HG03378 (cell line): ENCODE results near the gene CD70.
"Not testable (repeated sequence)": the region's sequence is repeated elsewhere in the genome, so short reads cannot be mapped to it uniquely, and the experiment has no call there.

ENCODE experiments used
- ATAC-seq: cut with Tn5 transposase; IDR thresholded peaks from one replicate; pipeline ENCODE4 v1.9.1; 2021; ENCODE audit warnings: mild to moderate bottlenecking, moderate library complexity; ENCODE audit not compliant: unreplicated experiment

The CD70 gene

DNA sequence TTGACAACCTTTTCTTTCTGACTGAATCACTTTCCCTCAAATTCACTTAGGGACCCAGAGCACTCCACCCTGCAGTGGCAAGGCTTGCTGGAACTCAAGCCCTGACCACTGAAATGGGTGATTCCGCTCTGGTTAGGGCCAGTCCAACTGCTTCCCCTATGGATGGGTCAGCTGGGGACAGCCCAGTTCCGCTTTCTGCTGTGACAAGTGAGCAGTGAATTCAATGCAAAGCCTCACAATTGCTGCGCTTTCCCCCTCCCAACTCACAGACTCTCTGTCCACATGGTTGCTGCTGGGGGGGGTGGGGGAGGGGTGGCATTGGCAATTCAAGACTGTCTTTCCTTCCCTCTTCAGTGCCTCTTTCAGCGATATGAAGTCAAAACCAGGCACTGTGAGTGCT lies 18.7 kb downstream of the CD70 start:
- no peak for ATAC-seq

DNA sequence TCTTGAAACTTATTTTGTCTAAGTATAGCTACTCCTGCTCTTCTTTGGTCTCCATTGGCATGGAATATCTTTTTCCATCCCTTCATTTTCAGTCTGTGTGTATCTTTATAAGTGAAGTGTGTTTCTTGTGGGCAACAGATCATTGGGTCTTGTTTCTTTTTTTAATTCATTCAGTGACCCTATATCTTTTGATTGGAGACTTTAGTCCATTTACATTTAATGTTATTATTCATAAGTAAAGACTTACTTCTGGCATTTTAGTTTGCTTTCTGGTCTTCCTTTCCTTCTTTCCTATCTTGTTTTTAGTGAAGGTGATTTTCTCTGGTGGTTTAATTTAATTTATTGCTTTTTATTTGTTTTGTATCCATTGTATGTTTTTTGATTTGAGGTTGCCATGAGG lies 19.8 kb downstream of the CD70 start:
- ATAC-seq = no peak

DNA sequence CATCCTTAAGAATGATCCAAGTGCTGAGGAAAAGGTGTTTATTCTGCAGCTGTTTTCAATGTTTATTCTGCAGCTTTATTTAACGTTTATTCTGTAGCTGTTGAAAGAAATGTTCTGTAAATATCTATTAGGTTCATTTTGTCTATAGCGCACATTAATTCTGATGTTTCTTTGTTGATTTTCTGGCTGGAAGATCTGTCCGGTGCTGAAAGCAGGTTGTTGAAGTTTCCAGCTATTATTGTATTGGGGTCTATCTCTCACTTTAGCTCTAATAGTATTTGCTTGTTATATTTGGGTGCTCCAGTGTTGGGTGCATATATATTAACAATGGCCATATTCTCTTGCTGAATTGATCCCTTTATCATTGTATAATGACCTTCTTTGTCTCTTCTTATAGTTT lies 20.2 kb downstream of the CD70 start:
- ATAC-seq = no peak

DNA sequence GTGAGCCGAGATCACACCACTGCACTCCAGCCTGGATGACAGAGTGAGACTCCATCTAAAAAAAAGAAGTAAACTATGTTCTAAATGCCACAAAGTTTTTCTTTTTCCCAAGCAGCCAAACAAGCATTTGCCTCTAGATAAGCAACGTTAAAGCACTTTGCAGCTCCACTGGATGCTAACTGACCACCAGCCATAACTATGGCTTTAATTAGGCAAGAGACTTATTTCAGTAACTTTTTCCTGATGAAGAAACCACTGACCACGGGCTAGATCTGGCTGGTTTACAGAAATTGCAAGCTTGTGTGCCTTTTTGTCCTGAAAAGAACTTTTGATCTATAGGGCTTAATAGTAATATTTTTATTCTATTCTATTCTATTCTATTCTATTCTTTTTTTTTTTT lies 22.1 kb downstream of the CD70 start:
- no peak for ATAC-seq

DNA sequence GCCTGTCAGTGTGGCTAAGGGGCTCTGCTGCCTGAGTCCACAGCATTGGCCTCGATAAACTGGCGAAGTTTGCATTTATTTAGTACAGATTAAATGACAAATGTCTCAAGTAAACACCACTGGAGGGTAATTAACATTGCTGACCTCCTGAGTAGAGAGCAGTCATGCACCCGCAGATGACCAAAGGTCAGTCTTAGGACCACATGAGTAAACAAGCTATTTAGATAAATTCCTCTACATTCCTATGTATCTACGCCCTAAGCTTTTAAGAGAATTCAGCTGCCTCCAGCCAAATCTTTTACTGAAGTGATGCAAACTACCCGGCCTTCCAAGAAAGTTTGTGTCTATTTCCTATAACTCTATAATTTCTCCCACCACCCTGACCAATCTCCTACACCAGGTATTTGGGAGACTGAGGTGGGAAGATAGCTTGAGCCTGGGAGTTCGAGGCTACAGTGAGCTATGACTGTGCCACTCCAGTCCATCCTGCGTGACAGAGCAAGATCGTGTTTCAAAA lies 22.9 kb downstream of the CD70 start:
- no peak for ATAC-seq

DNA sequence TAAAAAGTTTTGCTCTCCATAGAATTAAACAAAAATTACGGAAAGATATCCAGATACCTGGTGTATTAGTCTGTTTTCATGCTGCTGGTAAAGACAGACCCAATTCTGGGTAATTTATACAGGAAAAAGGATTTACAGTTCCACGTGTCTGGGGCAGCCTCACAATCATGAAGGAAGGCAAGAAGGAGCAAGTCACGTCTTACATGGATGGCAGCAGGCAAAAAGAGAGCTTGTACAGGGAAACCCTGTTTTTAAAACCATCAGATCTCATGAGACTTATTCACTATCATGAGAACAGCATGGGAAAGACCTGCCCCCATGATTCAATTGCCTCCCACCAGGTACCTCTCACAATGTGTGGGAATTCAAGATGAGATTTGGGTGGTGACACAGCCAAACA lies 24.2 kb downstream of the CD70 start:
- not testable (repeated sequence) for ATAC-seq

DNA sequence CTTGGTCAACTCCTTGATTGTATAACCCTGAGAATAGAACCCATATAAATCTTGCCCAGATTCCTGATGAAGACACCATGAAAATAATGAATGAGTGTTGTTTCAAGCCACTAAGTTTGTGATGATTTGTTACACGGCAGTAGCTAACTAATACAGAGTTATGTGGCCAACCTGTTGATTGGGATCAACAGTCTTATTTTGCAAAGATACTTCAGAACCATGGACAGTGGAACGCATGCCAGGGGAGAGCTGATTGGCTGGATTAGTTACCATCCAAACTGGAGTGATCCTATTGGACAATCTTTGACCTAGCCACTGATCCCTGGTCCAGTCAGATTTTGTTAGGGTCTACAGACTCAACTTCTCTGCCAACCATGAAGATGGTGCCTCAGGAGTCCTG lies 26.6 kb downstream of the CD70 start:
- no peak for ATAC-seq

DNA sequence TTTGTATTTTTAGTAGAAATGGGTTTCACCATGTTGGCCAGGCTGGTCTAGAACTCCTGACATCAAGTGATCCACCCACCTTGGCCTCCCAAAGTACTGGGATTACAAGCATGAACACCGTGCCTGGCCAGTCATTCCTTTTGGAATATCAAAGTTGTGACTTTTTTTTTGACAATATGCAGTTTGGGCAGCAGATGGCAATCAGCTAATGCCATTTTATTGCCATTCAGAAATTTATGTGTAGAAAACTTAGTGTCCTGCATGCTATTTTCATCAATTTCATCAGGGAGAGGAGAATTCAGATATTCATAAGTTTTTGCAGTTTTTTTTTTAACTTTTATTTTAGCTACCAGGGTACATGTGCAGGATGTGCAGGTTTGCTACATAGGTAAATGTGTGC lies 28.5 kb downstream of the CD70 start:
- ATAC-seq = not testable (repeated sequence)

DNA sequence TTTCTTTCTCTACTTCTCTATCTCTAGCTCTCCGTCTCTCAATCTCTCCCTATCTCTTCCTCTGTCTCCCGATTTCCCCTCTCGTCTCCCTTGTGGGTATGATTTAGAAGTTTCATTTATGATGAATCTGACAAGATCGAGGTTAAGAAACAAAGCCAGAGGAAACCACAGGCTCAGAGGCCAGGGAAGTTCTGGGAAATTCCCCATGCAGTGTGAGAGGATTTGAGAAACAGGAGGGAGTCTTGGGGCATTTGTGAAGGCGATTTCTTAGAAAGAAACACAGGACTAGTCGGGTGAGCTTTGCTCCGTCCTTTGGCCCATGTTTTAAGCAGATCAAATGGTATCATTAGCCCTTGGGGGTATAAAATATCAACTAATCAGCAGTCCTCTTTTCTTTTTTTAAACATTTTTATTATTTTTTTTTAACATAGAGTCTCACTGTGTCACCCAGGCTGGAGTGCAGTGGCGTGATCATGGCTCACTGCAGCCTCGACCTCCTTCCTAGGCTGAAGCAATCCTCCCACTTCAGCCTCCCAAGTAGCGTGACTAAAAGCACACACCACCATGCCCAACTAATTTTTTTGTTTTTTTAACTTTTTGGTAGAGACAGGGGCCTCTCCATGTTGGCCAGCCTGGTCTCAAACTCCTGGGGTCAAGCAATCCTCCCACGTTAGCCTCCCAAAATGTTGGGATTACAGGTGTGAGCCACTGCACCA lies 34.3 kb downstream of the CD70 start:
- ATAC-seq = no peak

DNA sequence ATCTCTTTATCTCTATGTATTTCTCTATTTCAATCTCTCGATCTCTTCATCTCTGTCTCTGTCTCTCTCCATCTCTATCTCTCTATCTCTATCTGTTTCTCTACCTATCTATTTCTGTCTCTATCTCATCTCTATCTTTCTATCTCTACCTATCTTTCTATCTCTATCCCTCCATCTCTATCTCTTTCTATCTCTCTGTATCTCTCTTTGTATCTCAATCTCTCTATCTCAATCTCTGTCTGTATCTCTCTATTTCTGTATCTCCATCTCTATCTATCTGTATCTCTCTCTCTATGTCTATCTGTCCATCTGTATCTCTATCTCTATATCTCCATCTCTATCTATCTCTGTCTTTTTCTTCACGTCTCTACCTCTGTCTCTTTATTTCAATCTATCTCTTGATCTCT lies 34.9 kb downstream of the CD70 start:
- no peak for ATAC-seq

DNA sequence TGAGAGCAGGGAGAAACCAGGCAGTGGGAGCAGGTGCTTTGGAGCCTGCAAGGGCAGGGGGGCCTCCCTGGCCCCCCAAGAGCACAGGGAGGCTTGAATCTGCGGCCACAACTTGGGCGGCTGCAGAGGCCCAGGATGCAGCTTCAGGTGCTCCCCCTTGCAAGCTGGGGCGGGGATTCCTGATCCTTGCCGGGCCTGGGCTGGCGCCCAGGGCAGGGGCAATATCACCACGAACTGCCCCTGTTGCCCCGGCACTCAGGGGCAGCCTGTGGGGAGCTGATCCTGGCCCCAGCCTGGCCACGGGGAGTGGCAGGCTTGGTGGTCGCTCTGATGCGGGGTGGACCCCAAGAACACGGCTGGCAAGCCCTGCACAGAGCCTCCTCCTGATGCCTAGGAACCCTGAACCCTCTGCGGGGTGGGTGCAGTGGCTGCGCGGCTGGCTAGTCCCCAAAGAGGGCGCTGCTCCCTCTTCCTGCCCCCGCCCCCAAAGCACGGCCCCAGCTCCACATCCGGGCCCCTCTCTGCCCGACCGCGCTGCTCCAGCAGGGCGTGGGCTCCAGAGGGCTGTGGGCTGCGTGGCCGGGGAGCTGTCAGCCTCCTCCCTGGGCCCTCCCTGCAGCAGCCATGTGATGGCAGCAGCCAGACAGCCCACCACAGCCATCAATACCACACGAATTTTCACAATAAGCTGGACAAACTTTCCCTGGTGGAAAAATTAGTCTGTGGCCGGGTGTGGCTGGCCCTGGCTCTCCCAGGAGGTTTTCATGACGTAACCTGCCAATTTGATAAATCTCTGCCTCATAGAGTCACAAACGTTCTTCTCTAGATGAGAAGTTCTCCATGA lies 39.1 kb downstream of the CD70 start:
- no peak for ATAC-seq

DNA sequence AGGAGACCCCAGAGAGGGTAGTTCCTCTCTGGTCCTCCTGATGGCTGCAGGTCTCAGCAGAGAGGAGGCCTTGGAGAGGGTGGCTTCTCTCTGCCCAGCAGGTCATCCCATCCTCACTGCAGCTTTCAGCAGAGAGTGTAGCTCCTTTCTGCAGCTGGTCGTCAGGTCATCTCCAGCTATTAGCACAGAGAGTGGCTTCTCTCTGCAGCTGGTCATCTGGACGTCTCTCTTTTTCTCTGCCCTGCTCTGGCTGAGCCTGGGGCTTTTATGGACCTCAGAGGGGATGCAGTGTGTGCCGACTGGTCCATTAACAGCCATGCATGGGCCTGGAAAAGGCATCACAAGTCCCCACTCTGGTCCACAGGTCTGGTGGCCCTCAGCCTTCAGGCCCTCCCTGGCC lies 39.9 kb downstream of the CD70 start:
- ATAC-seq = no peak

DNA sequence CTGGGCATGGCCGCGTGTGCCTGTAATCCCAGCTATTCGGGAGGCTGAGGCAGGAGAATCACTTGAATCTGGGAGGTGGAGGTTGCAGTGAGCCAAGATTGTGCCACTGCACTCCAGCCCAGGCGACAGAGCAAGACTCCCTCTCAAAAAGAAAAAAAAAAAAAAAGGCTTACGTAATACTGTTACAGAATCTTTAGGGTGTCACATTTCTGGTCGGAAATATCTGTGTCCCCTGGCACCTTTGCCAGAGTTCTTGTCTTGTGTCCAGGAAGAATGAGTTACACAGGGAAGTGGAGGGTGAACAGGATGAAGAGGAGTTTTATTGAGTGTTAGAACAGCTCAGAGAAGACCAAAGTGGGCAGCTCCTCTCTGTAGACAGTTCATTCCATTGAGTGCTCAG lies 40.3 kb downstream of the CD70 start:
- ATAC-seq = not testable (repeated sequence)

DNA sequence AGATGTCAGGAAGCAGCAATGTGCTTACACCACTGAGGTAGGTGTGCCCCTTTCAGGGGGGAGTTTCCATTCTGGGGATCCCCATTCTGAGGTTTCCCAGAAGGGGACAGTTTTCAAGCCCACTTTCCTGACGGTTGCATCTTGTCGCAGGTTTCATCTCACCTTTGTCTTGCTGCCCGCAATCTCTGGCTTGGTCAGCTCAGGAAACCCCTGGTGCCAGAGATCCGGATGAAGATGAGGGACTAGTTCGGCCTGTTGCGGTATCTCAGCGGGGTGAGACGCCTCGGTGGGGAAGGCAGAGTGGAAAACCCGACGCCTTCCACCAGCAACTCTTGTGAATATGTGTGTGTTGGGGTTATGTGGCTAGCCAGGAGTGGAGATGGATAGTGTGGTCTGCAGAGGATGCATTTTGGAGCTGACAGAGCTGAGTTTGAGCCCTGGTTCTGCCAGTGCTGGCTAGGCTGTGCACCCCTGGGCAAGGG lies 47.0 kb downstream of the CD70 start:
- no peak for ATAC-seq

DNA sequence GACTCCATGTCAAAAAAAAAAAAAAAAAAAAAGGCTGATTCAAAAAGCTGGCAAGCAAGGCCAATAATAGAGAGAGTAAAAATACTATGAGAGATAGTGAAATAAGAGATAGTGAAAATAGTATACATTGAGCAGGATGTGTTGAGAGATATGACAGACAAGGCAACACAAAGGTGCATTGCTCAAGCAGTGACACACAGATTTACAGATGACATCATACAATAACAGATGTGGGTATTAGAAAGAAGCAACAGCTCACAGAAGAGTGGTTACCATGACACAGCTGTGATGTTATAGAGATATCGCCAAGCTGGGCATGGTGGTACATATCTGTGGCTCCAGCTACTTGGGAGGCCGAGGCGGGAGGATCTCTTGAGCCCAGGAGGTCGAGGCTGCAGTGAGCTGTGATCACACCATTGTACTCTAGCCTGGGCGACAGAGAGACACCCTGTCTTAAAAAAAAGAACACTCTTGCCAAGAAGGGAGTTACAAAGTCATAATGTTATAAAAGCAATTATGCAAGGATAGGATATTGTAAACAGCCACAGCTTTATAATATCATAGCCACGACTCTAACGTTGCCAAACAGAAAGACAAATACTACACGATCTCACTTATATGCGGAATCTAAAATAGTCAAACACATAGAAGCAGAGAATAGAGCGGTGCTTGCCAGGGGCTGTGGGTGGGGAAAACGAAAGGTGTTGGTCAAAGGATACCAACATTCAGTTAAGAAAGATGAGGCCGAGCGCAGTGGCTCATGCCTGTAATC lies 49.8 kb downstream of the CD70 start:
- no peak for ATAC-seq

DNA sequence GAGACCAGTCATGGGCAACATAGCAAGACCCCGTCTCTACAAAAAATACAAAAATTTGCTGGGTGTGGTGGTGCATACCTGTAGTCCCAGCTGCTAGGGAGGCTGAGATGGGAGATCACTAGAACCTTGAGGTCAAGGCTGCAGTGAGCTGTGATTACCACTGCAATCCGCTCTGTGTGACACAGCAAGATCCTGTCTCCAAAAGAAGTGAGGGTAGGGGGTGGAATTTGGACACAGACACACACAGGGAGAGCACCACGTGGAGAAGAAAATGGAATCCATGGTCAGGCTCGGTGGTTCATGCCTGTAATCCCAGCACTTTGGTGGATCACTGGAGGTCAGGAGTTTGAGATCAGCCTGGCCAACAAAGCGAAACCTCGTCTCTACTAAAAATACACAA lies 51.4 kb downstream of the CD70 start:
- no peak for ATAC-seq
